Mesenchymal stem cell (in vitro differentiated cells and primary cell): ENCODE measurements around the gene KLHL28.

Experiments
- DNase-seq: peaks from one replicate; pipeline ENCODE4 v3.0.0-alpha.2; 2013
- H2AFZ ChIP-seq: one replicate; pipeline ENCODE4 v1.6.1; 2013; ENCODE audit warnings: low read depth, mild to moderate bottlenecking, control low read depth, inconsistent platforms, low read length, moderate library complexity
- H2AK5ac ChIP-seq: 2 replicates; pipeline ENCODE4 v1.6.1; 2013; ENCODE audit warnings: low read length, moderate library complexity, mild to moderate bottlenecking, inconsistent platforms; ENCODE audit not compliant: severe bottlenecking
- H2BK120ac ChIP-seq: one replicate; pipeline ENCODE4 v1.6.1; 2013; ENCODE audit warnings: low read depth, mild to moderate bottlenecking, inconsistent platforms, low read length, moderate library complexity
- H2BK12ac ChIP-seq, 2 experiments: one replicate each; pipeline ENCODE4 v1.6.1; 2013; ENCODE audit warnings: inconsistent platforms in 2 of 2, low read length in 2 of 2, mild to moderate bottlenecking in 2 of 2, moderate library complexity in 2 of 2, control low read depth in 1 of 2
- H2BK15ac ChIP-seq: one replicate; pipeline ENCODE4 v1.6.1; 2013; ENCODE audit warnings: mild to moderate bottlenecking, low read depth, inconsistent platforms; ENCODE audit not compliant: poor library complexity, severe bottlenecking
- H2BK5ac ChIP-seq: 2 replicates; pipeline ENCODE4 v1.6.1; 2013; ENCODE audit warnings: low read depth, mild to moderate bottlenecking, low read length, control low read depth, inconsistent platforms; ENCODE audit not compliant: poor library complexity, severe bottlenecking
- H3K14ac ChIP-seq, 2 experiments: one replicate each; pipeline ENCODE4 v1.6.1; 2013; ENCODE audit warnings: inconsistent platforms in 2 of 2, low read length in 2 of 2, control low read depth in 1 of 2, mild to moderate bottlenecking in 1 of 2, moderate library complexity in 1 of 2
- H3K18ac ChIP-seq, 2 experiments: one replicate each; pipeline ENCODE4 v1.6.1; 2013; ENCODE audit warnings: inconsistent platforms in 2 of 2, low read length in 2 of 2, control low read depth in 1 of 2, low read depth in 1 of 2, mild to moderate bottlenecking in 1 of 2
- H3K23ac ChIP-seq, 2 experiments: one replicate each; pipeline ENCODE4 v1.6.1; 2013; ENCODE audit warnings: inconsistent platforms in 2 of 2, low read length in 2 of 2, mild to moderate bottlenecking in 2 of 2, moderate library complexity in 2 of 2, control low read depth in 1 of 2
- H3K27ac ChIP-seq: 2 replicates; pipeline ENCODE4 v1.5.1; 2013; ENCODE audit warnings: mild to moderate bottlenecking, moderate library complexity, low read length, control low read depth, inconsistent platforms; ENCODE audit not compliant: poor library complexity, severe bottlenecking
- H3K27me3 ChIP-seq, 2 experiments: 2 replicates each; pipeline versions ENCODE4 v1.6.1 to v1.7.0; 2013; ENCODE audit warnings: low read length in 2 of 2, mild to moderate bottlenecking in 2 of 2, moderate library complexity in 2 of 2, control low read depth in 1 of 2, inconsistent platforms in 1 of 2; ENCODE audit not compliant: control insufficient read depth in 1 of 2, insufficient read depth in 1 of 2
- H3K36me3 ChIP-seq, 2 experiments: 2 replicates each; pipeline versions ENCODE4 v1.6.1 to v1.7.0; 2013; ENCODE audit warnings: low read length in 2 of 2, control low read depth in 1 of 2, inconsistent platforms in 1 of 2, low read depth in 1 of 2, mild to moderate bottlenecking in 1 of 2; ENCODE audit not compliant: insufficient read depth in 2 of 2, control insufficient read depth in 1 of 2
- H3K4ac ChIP-seq, 2 experiments: one replicate each; pipeline ENCODE4 v1.6.1; 2013; ENCODE audit warnings: inconsistent platforms in 2 of 2, low read length in 2 of 2, mild to moderate bottlenecking in 2 of 2, moderate library complexity in 2 of 2, control low read depth in 1 of 2, low read depth in 1 of 2
- H3K4me1 ChIP-seq: 2 replicates; pipeline ENCODE4 v1.6.1; 2013; ENCODE audit warnings: low read depth, low read length, control low read depth; ENCODE audit not compliant: control insufficient read depth, insufficient read depth
- H3K4me2 ChIP-seq: 2 replicates; pipeline ENCODE4 v1.6.1; 2013; ENCODE audit warnings: low read length, mild to moderate bottlenecking, inconsistent platforms; ENCODE audit not compliant: poor library complexity, severe bottlenecking
- H3K4me3 ChIP-seq, 2 experiments: 2 replicates each; pipeline versions ENCODE4 v1.5.1 to v1.7.0; 2013; ENCODE audit warnings: low read length in 2 of 2, mild to moderate bottlenecking in 2 of 2, control low read depth in 1 of 2, low read depth in 1 of 2; ENCODE audit not compliant: insufficient read depth in 1 of 2
- H3K79me1 ChIP-seq: replicated peaks from 2 replicates; pipeline ENCODE4 v1.6.1; 2013; ENCODE audit warnings: mild to moderate bottlenecking, control low read depth, low read length, inconsistent platforms; ENCODE audit not compliant: poor library complexity, severe bottlenecking
- H3K9ac ChIP-seq: 2 replicates; pipeline ENCODE4 v1.7.0; 2013; ENCODE audit warnings: mild to moderate bottlenecking, low read length, moderate library complexity
- H3K9me3 ChIP-seq: 2 replicates; pipeline ENCODE4 v1.7.0; 2013; ENCODE audit warnings: mild to moderate bottlenecking, low read length; ENCODE audit not compliant: control insufficient read depth
- H4K8ac ChIP-seq: one replicate; pipeline ENCODE4 v1.6.1; 2013; ENCODE audit warnings: inconsistent platforms, mild to moderate bottlenecking, low read length, moderate library complexity
- H4K91ac ChIP-seq: one replicate; pipeline ENCODE4 v1.6.1; 2013; ENCODE audit warnings: mild to moderate bottlenecking, low read length, inconsistent platforms
- WGBS: methylation state at CpG from one replicate; pipeline ENCODE4 v1.1.7; 2013; ENCODE audit warnings: mixed read lengths; 5-methylcytosine and 5-hydroxymethylcytosine counted together

KLHL28 gene

DNA sequence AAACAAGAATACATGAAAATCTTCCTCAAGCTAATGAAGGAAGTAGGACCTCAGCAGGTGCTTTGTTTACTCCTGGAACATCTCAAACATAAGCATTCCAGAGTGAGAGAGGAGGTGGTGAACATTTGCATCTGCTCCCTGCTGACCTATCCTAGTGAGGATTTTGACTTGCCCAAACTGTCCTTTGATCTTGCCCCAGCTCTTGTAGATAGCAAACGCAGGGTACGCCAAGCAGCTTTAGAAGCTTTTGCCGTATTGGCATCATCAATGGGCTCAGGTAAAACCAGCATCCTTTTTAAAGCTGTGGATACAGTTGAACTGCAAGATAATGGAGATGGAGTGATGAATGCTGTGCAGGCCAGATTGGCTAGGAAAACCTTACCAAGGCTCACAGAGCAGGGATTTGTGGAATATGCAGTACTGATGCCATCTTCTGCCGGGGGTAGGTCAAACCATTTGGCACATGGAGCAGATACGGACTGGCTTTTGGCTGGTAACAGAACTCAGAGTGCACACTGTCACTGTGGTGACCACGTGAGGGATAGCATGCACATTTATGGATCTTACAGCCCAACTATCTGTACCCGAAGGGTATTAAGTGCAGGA, 2.1 kb upstream of the KLHL28 start:
- H2BK15ac ChIP-seq: no peak overlapping the region
- H2AFZ ChIP-seq: no peak overlapping the region
- peak overlapping the region; percentile 84 for H3K4me2 ChIP-seq
- H3K14ac ChIP-seq: no peak overlapping the region
- H3K4me3 ChIP-seq: peak overlapping the region in 1 of 2 experiments; percentile 92
- H2AK5ac ChIP-seq: no peak overlapping the region
- H2BK120ac ChIP-seq: no peak overlapping the region
- H4K91ac ChIP-seq: no peak overlapping the region
- no peak overlapping the region for H2BK5ac ChIP-seq
- peaks cover 7% of the 10 kb centered on the region for H3K4me1 ChIP-seq
- no peak overlapping the region for H3K23ac ChIP-seq
- 54% methylated on average over 7 of the region's 7 CpGs for WGBS
- H2BK12ac ChIP-seq: no peak overlapping the region
- no peak overlapping the region for H3K18ac ChIP-seq
- DNase-seq: no peak
- H3K9me3 ChIP-seq: no peaks in the 10 kb centered on the region
- H3K4ac ChIP-seq: no peak overlapping the region
- no peak overlapping the region for H4K8ac ChIP-seq
- peak overlapping the region; percentile 94 for H3K9ac ChIP-seq
- H3K27ac ChIP-seq: no peak overlapping the region
- H3K36me3 ChIP-seq: peaks cover 0 to 5% of the 10 kb centered on the region in 2 experiments
- H3K79me1 ChIP-seq: no peaks in the 10 kb centered on the region
- H3K27me3 ChIP-seq: no peaks in the 10 kb centered on the region

DNA sequence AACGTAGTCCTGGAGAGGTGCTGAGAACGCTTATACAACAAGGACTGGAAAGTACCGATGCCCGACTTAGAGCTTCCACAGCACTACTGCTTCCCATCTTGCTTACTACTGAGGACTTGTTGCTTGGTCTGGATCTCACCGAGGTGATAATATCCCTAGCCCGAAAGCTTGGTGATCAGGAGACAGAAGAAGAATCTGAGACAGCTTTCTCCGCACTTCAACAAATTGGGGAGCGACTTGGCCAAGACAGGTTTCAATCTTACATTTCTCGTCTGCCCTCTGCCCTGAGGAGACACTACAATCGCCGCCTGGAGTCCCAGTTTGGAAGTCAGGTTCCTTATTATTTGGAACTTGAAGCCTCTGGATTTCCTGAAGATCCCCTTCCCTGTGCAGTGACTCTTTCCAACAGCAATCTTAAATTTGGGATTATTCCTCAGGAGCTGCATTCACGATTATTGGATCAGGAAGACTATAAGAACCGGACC, 1.3 kb upstream of the KLHL28 start:
- no peak overlapping the region for H3K23ac ChIP-seq
- no peaks in the 10 kb centered on the region for H3K9me3 ChIP-seq
- no peak overlapping the region for H3K27ac ChIP-seq
- WGBS: 41% methylated on average over 13 of the region's 13 CpGs
- H3K4me3 ChIP-seq: peak overlapping the region; percentile 80 to 92
- no peaks in the 10 kb centered on the region for H3K36me3 ChIP-seq
- H3K79me1 ChIP-seq: no peaks in the 10 kb centered on the region
- no peak overlapping the region for H2BK5ac ChIP-seq
- no peak overlapping the region for H3K14ac ChIP-seq
- H2BK15ac ChIP-seq: no peak overlapping the region
- peak overlapping the region; percentile 94 for H3K9ac ChIP-seq
- no peak overlapping the region for H2BK120ac ChIP-seq
- H2AFZ ChIP-seq: no peak overlapping the region
- H3K4me1 ChIP-seq: peaks cover 7% of the 10 kb centered on the region
- H3K4ac ChIP-seq: no peak overlapping the region
- no peaks in the 10 kb centered on the region for H3K27me3 ChIP-seq
- no peak overlapping the region for H4K8ac ChIP-seq
- peak overlapping the region; percentile 84 for H3K4me2 ChIP-seq
- no peak overlapping the region for H4K91ac ChIP-seq
- H3K18ac ChIP-seq: no peak overlapping the region
- H2AK5ac ChIP-seq: no peak overlapping the region
- no peak overlapping the region for H2BK12ac ChIP-seq
- DNase-seq: peak; percentile 55

DNA sequence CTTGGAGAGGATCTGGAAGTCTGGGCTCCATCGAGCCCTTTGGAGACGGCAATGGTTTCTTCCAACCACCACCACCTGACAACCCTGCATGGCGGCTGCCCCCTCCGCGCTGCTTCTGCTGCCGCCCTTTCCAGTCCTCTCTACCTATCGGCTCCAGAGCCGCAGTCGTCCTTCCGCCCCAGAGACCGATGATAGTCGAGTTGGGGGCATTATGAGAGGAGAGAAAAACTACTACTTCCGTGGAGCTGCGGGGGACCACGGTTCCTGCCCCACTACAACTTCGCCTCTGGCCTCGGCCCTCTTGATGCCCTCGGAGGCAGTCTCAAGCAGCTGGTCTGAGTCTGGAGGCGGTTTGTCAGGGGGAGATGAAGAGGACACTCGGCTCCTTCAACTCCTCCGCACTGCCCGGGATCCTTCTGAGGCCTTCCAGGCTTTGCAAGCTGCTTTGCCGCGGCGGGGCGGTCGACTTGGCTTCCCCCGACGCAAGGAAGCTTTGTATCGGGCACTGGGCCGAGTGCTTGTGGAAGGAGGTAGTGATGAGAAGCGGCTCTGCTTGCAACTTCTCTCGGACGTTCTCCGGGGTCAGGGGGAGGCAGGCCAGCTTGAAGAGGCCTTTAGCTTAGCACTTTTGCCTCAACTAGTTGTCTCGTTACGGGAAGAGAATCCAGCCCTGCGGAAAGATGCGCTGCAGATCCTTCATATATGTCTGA, 742 bp upstream of the KLHL28 start:
- Histone ChIP-seq H3K27me3 (no peaks in the 10 kb centered on the region), H4K91ac (no peak overlapping the region), H2BK120ac (peak overlapping the region; percentile 35), H3K4ac (peak overlapping the region in 1 of 2 experiments; percentile 78), H4K8ac (peak overlapping the region; percentile 10), H3K9ac (peak overlapping the region; percentile 94), H3K18ac (peak overlapping the region; percentile 60 to 88), H2AFZ (peak overlapping the region; percentile 79), H3K4me3 (peak overlapping the region; percentile 80 to 92), H2BK5ac (no peak overlapping the region), H3K23ac (peak overlapping the region in 1 of 2 experiments; percentile 47), H3K79me1 (no peaks in the 10 kb centered on the region), H3K4me1 (peaks cover 7% of the 10 kb centered on the region), H3K36me3 (no peaks in the 10 kb centered on the region), H2BK15ac (no peak overlapping the region), H3K4me2 (peak overlapping the region; percentile 84), H3K27ac (peak overlapping the region; percentile 85), H2BK12ac (peak overlapping the region in 1 of 2 experiments; percentile 32), H2AK5ac (no peak overlapping the region), H3K9me3 (no peaks in the 10 kb centered on the region), H3K14ac (peak overlapping the region in 1 of 2 experiments; percentile 51)
- 20% methylated on average over 38 of the region's 39 CpGs for WGBS
- DNase-seq: peak; percentile 54

DNA sequence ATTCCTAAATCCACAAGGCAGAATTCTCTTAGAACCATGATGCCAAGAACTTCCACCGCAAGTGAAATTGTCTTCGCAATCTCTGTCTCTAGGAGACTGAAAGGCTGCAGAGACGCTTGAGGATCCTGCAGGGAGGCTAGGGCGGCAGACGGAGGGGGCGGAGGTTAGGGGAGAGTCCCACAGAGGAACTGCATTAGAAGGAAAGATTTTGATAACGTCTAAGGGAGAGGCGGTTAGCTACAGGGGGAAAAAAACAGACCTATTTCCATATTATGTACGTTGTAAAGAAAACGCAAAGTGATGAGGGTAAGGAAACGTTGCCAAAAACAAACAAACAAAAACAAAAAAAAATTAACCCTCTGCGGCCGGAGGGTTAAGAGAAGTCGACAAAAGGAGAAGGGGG, 595 bp downstream of the KLHL28 start:
- no peaks in the 10 kb centered on the region for H3K9me3 ChIP-seq
- H3K4me3 ChIP-seq: peak overlapping the region; percentile 85 to 92
- no peak overlapping the region for H2BK5ac ChIP-seq
- H4K8ac ChIP-seq: no peak overlapping the region
- no peaks in the 10 kb centered on the region for H3K36me3 ChIP-seq
- no peak overlapping the region for H2AFZ ChIP-seq
- peak overlapping the region; percentile 94 for H3K9ac ChIP-seq
- no peak overlapping the region for H2BK12ac ChIP-seq
- 0% methylated on average over 9 of the region's 14 CpGs for WGBS
- no peak overlapping the region for H3K14ac ChIP-seq
- no peak overlapping the region for H2BK120ac ChIP-seq
- peak overlapping the region in 1 of 2 experiments; percentile 91 for H3K4ac ChIP-seq
- no peak overlapping the region for H4K91ac ChIP-seq
- peaks cover 5% of the 10 kb centered on the region for H3K4me1 ChIP-seq
- H2AK5ac ChIP-seq: no peak overlapping the region
- H3K23ac ChIP-seq: no peak overlapping the region
- H2BK15ac ChIP-seq: no peak overlapping the region
- peak; percentile 79 for DNase-seq
- no peaks in the 10 kb centered on the region for H3K79me1 ChIP-seq
- no peaks in the 10 kb centered on the region for H3K27me3 ChIP-seq
- peak overlapping the region; percentile 26 to 93 for H3K18ac ChIP-seq
- peak overlapping the region; percentile 76 for H3K4me2 ChIP-seq
- H3K27ac ChIP-seq: peak overlapping the region; percentile 86
